T47D (cell line): ENCODE data around the gene CFAP97D1.

Experiments used
- DNase-seq, 2 experiments: peaks; one replicate each; pipeline versions ENCODE4 v3.0.0 to v3.0.0-alpha.2; 2011 to 2012; ENCODE audit warnings: low read depth in 1 of 2, low spot score in 1 of 2
- JUND ChIP-seq: IDR thresholded peaks from 2 replicates; pipeline ENCODE4 v1.6.1; 2012; ENCODE audit warnings: low read depth
- in situ Hi-C: cut with HindIII; loops from 2 replicates; pipeline ENCODE4 v1.10.0; 2016; ENCODE audit warnings: low sequenced_read_pairs, low pct_unique_long_range_greater_than_20kb

The CFAP97D1 gene

GRCh38 chr17:43780135-43780534 lies at the start of gene CFAP97D1:
TSS of gene CFAP97D1 (plus strand) at chr17:43780435. CDS start at chr17:43780463, 28 bp downstream.
- no peak for DNase-seq
- TF ChIP-seq JUND: no peak
- in situ Hi-C loops: no loop called here

GRCh38 chr17:43732958-43733357 lies 47.3 kb upstream of the CFAP97D1 start:
- no peak for TF ChIP-seq JUND
- in situ Hi-C loops: no loop called here
- DNase-seq: no peak

GRCh38 chr17:43733956-43734355 lies 46.3 kb upstream of the CFAP97D1 start:
- in situ Hi-C loops: no loop called here
- DNase-seq: no peak
- TF ChIP-seq JUND: no peak

DNA sequence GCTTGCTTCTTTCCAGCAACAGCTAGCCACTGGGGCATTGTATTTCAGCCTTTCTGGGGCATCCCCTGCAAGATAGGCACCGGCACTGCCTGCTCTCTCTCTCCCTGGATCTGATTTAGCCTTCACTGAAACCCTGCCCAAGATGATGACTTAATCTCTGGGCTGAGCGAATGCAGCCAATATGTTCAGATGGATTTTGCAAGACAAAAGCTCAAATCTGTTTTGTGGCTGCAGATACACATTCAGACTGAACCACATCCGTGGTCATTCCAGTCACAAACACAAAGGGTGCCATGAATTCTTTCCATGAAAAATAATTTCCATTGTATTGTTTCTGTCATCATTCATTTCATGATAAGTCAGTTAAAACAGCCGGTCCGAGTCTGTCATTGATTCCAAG lies 45.9 kb upstream of the CFAP97D1 start:
- in situ Hi-C loops: no loop called here
- TF ChIP-seq JUND: no peak
- no peak for DNase-seq

- no peak for TF ChIP-seq JUND
- in situ Hi-C loops: no loop called here
- no peak for DNase-seq
Measured at GRCh38 chr17:43736389-43736788, 43.8 kb upstream of the CFAP97D1 start.

DNA sequence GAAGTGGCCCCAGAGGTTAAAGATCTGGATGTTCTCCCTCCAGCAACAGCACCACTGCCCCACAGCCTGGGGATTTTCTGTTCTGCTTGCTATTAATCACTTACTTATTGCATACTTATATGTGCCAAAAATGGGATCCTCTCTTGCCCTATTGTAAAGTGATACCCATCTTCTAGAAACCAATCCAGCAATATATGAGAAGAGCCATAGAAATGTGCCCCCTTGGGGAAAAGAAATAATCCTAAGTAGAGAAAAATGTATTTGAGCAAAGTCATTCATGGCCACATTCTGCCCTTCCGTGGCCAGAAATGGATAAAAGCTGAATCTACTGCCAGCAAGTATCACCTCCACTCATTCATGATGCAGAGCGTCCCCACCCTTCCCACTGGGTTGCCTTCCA lies 42.5 kb upstream of the CFAP97D1 start:
- TF ChIP-seq JUND: no peak
- in situ Hi-C loops: no loop called here
- no peak for DNase-seq

DNA sequence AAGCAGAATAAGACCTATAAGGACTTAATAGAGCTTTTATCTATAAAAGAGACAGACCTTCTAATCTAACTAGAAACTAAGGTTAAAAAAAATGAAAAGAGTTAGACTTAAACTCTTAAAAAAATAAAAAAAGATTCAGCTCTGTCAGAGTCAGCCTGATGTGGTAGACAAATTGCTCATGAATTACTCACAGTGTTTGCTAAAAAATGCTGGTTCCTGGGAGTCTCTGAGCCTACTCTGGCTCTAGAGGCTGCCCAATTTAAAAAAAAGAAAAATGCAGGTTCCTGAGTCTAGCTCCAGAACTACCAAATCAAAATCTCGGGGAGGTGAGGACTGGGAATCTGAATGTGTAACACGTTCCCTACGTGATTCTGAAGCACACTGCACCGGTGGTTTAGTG lies 39.7 kb upstream of the CFAP97D1 start:
- in situ Hi-C loops: no loop called here
- no peak for DNase-seq
- no peak for TF ChIP-seq JUND

DNA sequence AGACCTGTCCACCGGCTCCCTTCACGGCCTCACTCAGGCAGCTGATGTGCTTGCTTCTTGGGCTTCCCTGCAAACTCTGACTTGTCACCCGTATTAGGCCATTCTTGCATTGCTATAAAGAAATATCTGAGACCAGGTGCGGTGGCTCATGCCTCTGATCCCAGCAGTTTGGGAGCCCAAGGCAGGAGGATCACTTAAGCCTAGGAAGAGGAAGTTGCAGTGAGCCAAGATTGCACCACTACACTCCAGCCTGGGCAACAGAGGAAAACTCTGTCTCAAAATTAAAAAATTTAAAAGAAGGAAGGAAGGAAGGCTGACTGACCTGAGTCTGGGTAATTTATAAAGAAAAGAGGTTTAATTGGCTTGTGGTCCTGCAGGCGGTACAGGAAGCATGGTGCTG lies 38.6 kb upstream of the CFAP97D1 start:
- in situ Hi-C loops: no loop called here
- no peak for TF ChIP-seq JUND
- DNase-seq: no peak

- no peak for TF ChIP-seq JUND
- no peak for DNase-seq
- in situ Hi-C loops: no loop called here
Measured at GRCh38 chr17:43745541-43745940, 34.7 kb upstream of the CFAP97D1 start.

DNA sequence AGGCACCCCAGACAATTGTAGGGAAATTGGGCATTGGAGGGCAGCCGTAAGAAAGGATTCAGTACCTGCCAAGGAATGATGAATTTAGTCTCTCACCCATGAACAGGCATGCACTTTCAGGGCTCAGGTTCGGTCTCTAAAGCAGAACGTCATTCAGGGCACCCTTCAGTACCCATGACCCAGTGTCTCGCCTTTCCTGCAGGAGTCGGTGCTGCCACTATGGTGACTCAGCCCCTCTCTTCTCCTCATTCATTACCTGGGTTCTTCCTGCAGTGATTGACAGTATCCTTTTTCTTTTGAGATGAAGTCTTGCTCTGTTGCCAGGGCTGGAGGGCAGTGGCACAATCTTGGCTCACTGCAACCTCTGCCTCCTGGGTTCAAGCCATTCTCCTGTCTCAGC lies 30.1 kb upstream of the CFAP97D1 start:
- no peak for TF ChIP-seq JUND
- in situ Hi-C loops: no loop called here
- DNase-seq: no peak

- no peak for TF ChIP-seq JUND
- in situ Hi-C loops: no loop called here
Measured at GRCh38 chr17:43753493-43754129, 26.6 kb upstream of the CFAP97D1 start.

GRCh38 chr17:43754947-43755346 lies 25.3 kb upstream of the CFAP97D1 start:
- in situ Hi-C loops: no loop called here
- no peak for TF ChIP-seq JUND
- no peak for DNase-seq

More at GRCh38 chr17:43753493-43754129, 26.6 kb upstream of the CFAP97D1 start:
- no peak for DNase-seq

DNA sequence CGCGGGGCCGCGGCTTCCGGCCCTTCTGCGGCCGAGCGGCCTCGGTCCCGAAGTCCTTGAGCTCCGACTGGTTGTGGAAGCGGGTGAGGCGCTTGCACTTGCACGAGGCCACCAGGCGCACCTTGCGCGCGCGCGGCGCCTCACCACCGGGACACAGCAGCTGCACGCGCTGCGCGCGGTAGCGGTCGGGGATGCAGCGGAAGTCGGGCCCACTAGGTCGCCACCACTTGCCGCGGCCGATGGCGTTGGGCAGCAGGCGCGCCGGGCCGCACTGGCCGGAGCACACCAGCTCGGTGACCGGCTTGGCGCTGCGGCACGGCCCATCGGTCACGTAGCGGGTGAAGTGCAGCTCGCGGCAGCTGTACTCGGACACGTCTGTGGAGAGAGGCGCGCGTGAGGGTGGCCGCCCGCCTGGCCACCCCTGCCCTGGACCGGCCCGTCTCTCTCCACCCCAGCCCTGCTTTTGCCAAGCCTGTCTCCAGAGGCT lies 24.8 kb upstream of the CFAP97D1 start:
- in situ Hi-C loops: no loop called here

GRCh38 chr17:43756201-43756600 lies 24.0 kb upstream of the CFAP97D1 start:
- in situ Hi-C loops: no loop called here

More for the DNA sequence above, 24.8 kb upstream of the CFAP97D1 start:
- TF ChIP-seq JUND: no peak
- DNase-seq: no peak

More at GRCh38 chr17:43756201-43756600, 24.0 kb upstream of the CFAP97D1 start:
- DNase-seq: no peak
- no peak for TF ChIP-seq JUND
